Neural cell (in vitro differentiated cells): ENCODE data around the gene BABAM2. TPM values are rescaled to one million over a fixed set of nuclear protein-coding genes. Genes with fewer than 3 reads are reported as not detected.

Experiments
- H2AFZ ChIP-seq: fragments of 200-600, 300-800 bp; sonication (generic), shearing (Covaris generic); 2 replicates; pipeline ENCODE4 v1.6.0; 2014; ENCODE audit warnings: low read depth, mild to moderate bottlenecking, antibody characterized with exemption, low read length, moderate library complexity
- H3F3A ChIP-seq: fragments of 200-600 bp; shearing (Covaris generic); 2 replicates; pipeline ENCODE4 v1.6.1; 2016; ENCODE audit warnings: mild to moderate bottlenecking, moderate library complexity, mixed read lengths, antibody characterized with exemption, low read length; ENCODE audit not compliant: insufficient read depth, poor library complexity, severe bottlenecking
- H3K27ac ChIP-seq: fragments of 200-600, 300-800 bp; sonication (generic), shearing (Covaris generic); 2 replicates; pipeline ENCODE4 v1.5.1; 2014; ENCODE audit warnings: mild to moderate bottlenecking, low read length, moderate library complexity
- H3K27me3 ChIP-seq: fragments of 300-800, 200-600 bp; sonication (generic), shearing (Covaris generic); 2 replicates; pipeline ENCODE4 v1.6.0; 2014; ENCODE audit warnings: mild to moderate bottlenecking, low read depth, low read length, moderate library complexity; ENCODE audit not compliant: insufficient read depth
- H3K36me3 ChIP-seq: fragments of 300-800, 200-600 bp; sonication (generic), shearing (Covaris generic); 2 replicates; pipeline ENCODE4 v1.5.1; 2014; ENCODE audit warnings: mild to moderate bottlenecking, antibody characterized with exemption, low read length, moderate library complexity; ENCODE audit not compliant: insufficient read depth
- H3K4me2 ChIP-seq: fragments of 300-800, 200-600 bp; sonication (generic), shearing (Covaris generic); 2 replicates; pipeline ENCODE4 v1.6.0; 2014; ENCODE audit warnings: mild to moderate bottlenecking, low read length
- H3K4me3 ChIP-seq: fragments of 300-800, 200-600 bp; sonication (generic), shearing (Covaris generic); 2 replicates; pipeline ENCODE4 v1.5.1; 2014; ENCODE audit warnings: mild to moderate bottlenecking, low read length, moderate library complexity
- H3K79me2 ChIP-seq: fragments of 200-600 bp; shearing (Covaris generic); replicated peaks from 2 replicates; pipeline ENCODE4 v1.6.0; 2014; ENCODE audit warnings: mild to moderate bottlenecking, low read length, moderate library complexity; ENCODE audit not compliant: insufficient read depth
- H3K9ac ChIP-seq: fragments of 300-800, 200-600 bp; sonication (generic), shearing (Covaris generic); 2 replicates; pipeline ENCODE4 v1.6.1; 2016; ENCODE audit warnings: mild to moderate bottlenecking, low read length, mixed read lengths
- H3K9me2 ChIP-seq: fragments of 200-600 bp; shearing (Covaris generic); 2 replicates; pipeline ENCODE4 v1.6.1; 2016; ENCODE audit warnings: mild to moderate bottlenecking, low read length, mixed read lengths; ENCODE audit not compliant: insufficient read depth
- H3K9me3 ChIP-seq: fragments of 200-600, 300-800 bp; sonication (generic), shearing (Covaris generic); 2 replicates; pipeline ENCODE4 v1.6.1; 2016; ENCODE audit warnings: mild to moderate bottlenecking, mixed run types, low read length, moderate library complexity, mixed read lengths
- H4K20me1 ChIP-seq: fragments of 200-600 bp; shearing (Covaris generic); 2 replicates; pipeline ENCODE4 v1.6.1; 2016; ENCODE audit warnings: mild to moderate bottlenecking, mixed run types; ENCODE audit not compliant: insufficient read depth
- EP300 ChIP-seq: fragments of 450-650 bp; conservative IDR thresholded peaks from 2 replicates; pipeline ENCODE4 v1.6.1; 2014; ENCODE audit warnings: antibody characterized with exemption, mild to moderate bottlenecking, moderate library complexity; ENCODE audit not compliant: poor library complexity, severe bottlenecking
- EZH2 ChIP-seq: fragments of 200-600, 300-800 bp; shearing (Covaris generic), sonication (generic); IDR thresholded peaks from 2 replicates; pipeline ENCODE4 v1.6.1; 2014; ENCODE audit warnings: antibody characterized with exemption, low read length, borderline replicate concordance, mild to moderate bottlenecking; ENCODE audit not compliant: insufficient read depth, poor library complexity, severe bottlenecking
- MXI1 ChIP-seq: fragments of 450-650 bp; conservative IDR thresholded peaks from 2 replicates; pipeline ENCODE4 v1.6.1; 2014; ENCODE audit warnings: antibody characterized with exemption, mild to moderate bottlenecking; ENCODE audit not compliant: poor library complexity, severe bottlenecking
- POLR2AphosphoS5 ChIP-seq: IDR thresholded peaks from 2 replicates; pipeline ENCODE4 v1.6.1; 2012
- RAD21 ChIP-seq: fragments of 450-650 bp; conservative IDR thresholded peaks from 2 replicates; pipeline ENCODE4 v1.6.1; 2014; ENCODE audit warnings: antibody characterized with exemption, mild to moderate bottlenecking, moderate library complexity
- REST ChIP-seq: IDR thresholded peaks from 2 replicates; pipeline ENCODE4 v1.6.1; 2012; ENCODE audit warnings: borderline replicate concordance
- SMC3 ChIP-seq: fragments of 450-650 bp; conservative IDR thresholded peaks from 2 replicates; pipeline ENCODE4 v1.6.1; 2014; ENCODE audit warnings: antibody characterized with exemption, mild to moderate bottlenecking, moderate library complexity; ENCODE audit not compliant: poor library complexity
- TAF1 ChIP-seq: IDR thresholded peaks from 2 replicates; pipeline ENCODE4 v1.6.1; 2012; ENCODE audit warnings: low read depth
- polyA plus RNA-seq: library from polyadenylated mRNA; depleted of rRNA; stranded (reverse); fragments of >200 nt; gene quantifications from 2 replicates; pipeline ENCODE4 v1.2.3, GENCODE V29; 2014
- TF ChIP-seq, protein P1 (sequence below): fragments of 450-650 bp; IDR thresholded peaks from 2 replicates; pipeline ENCODE4 v1.5.1; 2014; ENCODE audit warnings: antibody characterized with exemption, mild to moderate bottlenecking, moderate library complexity; ENCODE audit not compliant: poor library complexity, severe bottlenecking

Gene BABAM2
- polyA plus RNA-seq, 1 donor from 2014 or later: 15.3 TPM

- H3K79me2 ChIP-seq: no peaks in the 10 kb centered on the region
- no peaks in the 10 kb centered on the region for H3K36me3 ChIP-seq
- no peaks in the 10 kb centered on the region for H3K27me3 ChIP-seq
- no peak overlapping the region for H3K4me2 ChIP-seq
- TF ChIP-seq MXI1 (no peak), EZH2 (no peak), EP300 (no peak), SMC3 (no peak), RAD21 (no peak), TAF1 (no peak), POLR2AphosphoS5 (no peak), REST (no peak)
- TF ChIP-seq, protein P1, sequence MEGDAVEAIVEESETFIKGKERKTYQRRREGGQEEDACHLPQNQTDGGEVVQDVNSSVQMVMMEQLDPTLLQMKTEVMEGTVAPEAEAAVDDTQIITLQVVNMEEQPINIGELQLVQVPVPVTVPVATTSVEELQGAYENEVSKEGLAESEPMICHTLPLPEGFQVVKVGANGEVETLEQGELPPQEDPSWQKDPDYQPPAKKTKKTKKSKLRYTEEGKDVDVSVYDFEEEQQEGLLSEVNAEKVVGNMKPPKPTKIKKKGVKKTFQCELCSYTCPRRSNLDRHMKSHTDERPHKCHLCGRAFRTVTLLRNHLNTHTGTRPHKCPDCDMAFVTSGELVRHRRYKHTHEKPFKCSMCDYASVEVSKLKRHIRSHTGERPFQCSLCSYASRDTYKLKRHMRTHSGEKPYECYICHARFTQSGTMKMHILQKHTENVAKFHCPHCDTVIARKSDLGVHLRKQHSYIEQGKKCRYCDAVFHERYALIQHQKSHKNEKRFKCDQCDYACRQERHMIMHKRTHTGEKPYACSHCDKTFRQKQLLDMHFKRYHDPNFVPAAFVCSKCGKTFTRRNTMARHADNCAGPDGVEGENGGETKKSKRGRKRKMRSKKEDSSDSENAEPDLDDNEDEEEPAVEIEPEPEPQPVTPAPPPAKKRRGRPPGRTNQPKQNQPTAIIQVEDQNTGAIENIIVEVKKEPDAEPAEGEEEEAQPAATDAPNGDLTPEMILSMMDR: no peak
- no peak overlapping the region for H3K9ac ChIP-seq
- no peaks in the 10 kb centered on the region for H3F3A ChIP-seq
- no peak overlapping the region for H2AFZ ChIP-seq
- H3K4me3 ChIP-seq: no peak overlapping the region
- no peaks in the 10 kb centered on the region for H3K9me2 ChIP-seq
- H3K27ac ChIP-seq: no peak overlapping the region
- H4K20me1 ChIP-seq: no peaks in the 10 kb centered on the region
- H3K9me3 ChIP-seq: no peaks in the 10 kb centered on the region
Measured at GRCh38 chr2:28326881-28327505, 436.5 kb downstream of the BABAM2 start.

- no peaks in the 10 kb centered on the region for H3K79me2 ChIP-seq
- H3F3A ChIP-seq: no peaks in the 10 kb centered on the region
- no peaks in the 10 kb centered on the region for H3K9me2 ChIP-seq
- H3K9ac ChIP-seq: no peak overlapping the region
- no peak overlapping the region for H3K27ac ChIP-seq
- H4K20me1 ChIP-seq: no peaks in the 10 kb centered on the region
- TF ChIP-seq RAD21 (no peak), MXI1 (no peak), EZH2 (no peak), EP300 (no peak), POLR2AphosphoS5 (no peak), REST (no peak), TAF1 (no peak), SMC3 (no peak)
- TF ChIP-seq, protein P1: no peak
- no peaks in the 10 kb centered on the region for H3K9me3 ChIP-seq
- no peak overlapping the region for H2AFZ ChIP-seq
- H3K27me3 ChIP-seq: no peaks in the 10 kb centered on the region
- no peak overlapping the region for H3K4me2 ChIP-seq
- H3K4me3 ChIP-seq: no peak overlapping the region
- H3K36me3 ChIP-seq: no peaks in the 10 kb centered on the region
Measured at GRCh38 chr2:28327581-28327955, 437.0 kb downstream of the BABAM2 start.
